K562 (cell line): ENCODE results near the gene CYB5R4. TPM values are rescaled to one million over a fixed set of nuclear protein-coding genes. Genes with fewer than 3 reads are reported as not detected.

Experiments
- ATAC-seq: fragments of 200-7000 bp; cut with Tn5 transposase; 3 replicates; pipeline ENCODE4 v1.9.1; 2020; ENCODE audit warnings: moderate library complexity
- BruUV-seq: library from RNA; stranded (reverse); fragments of 400-500 nt; replicated peaks from 2 replicates; lab custom pipeline; 2021; lab: Mats Ljungman, UMichigan
- CTCF ChIA-PET: fragments of 300-600 bp; formaldehyde crosslinking; extraction: SDS; loops from one replicate; lab custom pipeline; 2021; ENCODE audit warnings: low intra/inter-chr PET ratio; lab: Yijun Ruan, JAX
- POLR2A ChIA-PET: fragments of 300-600, 350-650 bp; sonication (Branson Sonifier 250); formaldehyde crosslinking; extraction: SDS; loops from one replicate; lab custom pipeline; 2021; ENCODE audit warnings: antibody characterized with exemption, inconsistent platforms; lab: Yijun Ruan, JAX
- DNase-seq, 4 experiments: peaks; one replicate each; pipeline versions ENCODE4 v3.0.0 to v3.0.0-alpha.2; 2011 to 2018; ENCODE audit warnings: low spot score in 3 of 4, mixed read lengths in 3 of 4; ENCODE audit errors: extremely low read depth in 1 of 4
- FAIRE-seq: peaks from 2 replicates; lab custom pipeline; 2011; peaks lifted over from hg19 to GRCh38; lab: Jason Lieb, UNC
- H2AFZ ChIP-seq: 2 replicates; pipeline ENCODE4 v1.6.0; 2011; ENCODE audit warnings: low read depth, low read length, control low read depth, inconsistent platforms
- H3K27ac ChIP-seq: fragments of 200-600 bp; 3 replicates; pipeline ENCODE4 v1.8.0; 2011; ENCODE audit warnings: low read depth, mild to moderate bottlenecking, control low read depth, inconsistent platforms, low read length, moderate library complexity, mixed read lengths; ENCODE audit errors: extremely low read depth
- H3K27me3 ChIP-seq, 2 experiments: fragments of 300-600 bp in 1 of 2; 2 replicates in 1 of 2; 3 replicates in 1 of 2; pipeline versions ENCODE4 v1.6.0 to v1.8.0; 2011; ENCODE audit warnings: inconsistent platforms in 2 of 2, low read length in 2 of 2, mild to moderate bottlenecking in 1 of 2, mixed read lengths in 1 of 2, moderate library complexity in 1 of 2; ENCODE audit not compliant: control insufficient read depth in 2 of 2, insufficient read depth in 2 of 2
- H3K36me3 ChIP-seq: fragments of 300-600 bp; 3 replicates; pipeline ENCODE4 v1.8.0; 2011; ENCODE audit warnings: mild to moderate bottlenecking, low read length, inconsistent platforms; ENCODE audit not compliant: control insufficient read depth, insufficient read depth
- H3K4me1 ChIP-seq, 2 experiments: fragments of 200-600 bp in 1 of 2; replicated peaks in 1 of 2; 2 replicates in 1 of 2; 3 replicates in 1 of 2; pipeline versions ENCODE4 v1.5.1 to v1.8.0; 2011; ENCODE audit warnings: inconsistent platforms in 2 of 2, low read length in 2 of 2, mild to moderate bottlenecking in 1 of 2, mixed read lengths in 1 of 2, moderate library complexity in 1 of 2; ENCODE audit not compliant: control insufficient read depth in 2 of 2, insufficient read depth in 2 of 2
- H3K4me2 ChIP-seq: 2 replicates; pipeline ENCODE4 v1.6.1; 2011; ENCODE audit warnings: low read length, control low read depth, inconsistent platforms, mixed read lengths; ENCODE audit not compliant: insufficient read depth
- H3K4me3 ChIP-seq: fragments of 200-600 bp; sonication (generic), shearing (Covaris generic); 2 replicates; pipeline ENCODE4 v1.5.1; 2016; ENCODE audit warnings: control low read depth, inconsistent platforms
- H3K79me2 ChIP-seq: fragments of 200-600 bp; 3 replicates; pipeline ENCODE4 v1.8.0; 2011; ENCODE audit warnings: low read length, inconsistent platforms; ENCODE audit not compliant: control insufficient read depth, insufficient read depth
- H3K9ac ChIP-seq, 2 experiments: 2 replicates each; pipeline versions ENCODE4 v1.6.0 to v1.6.1; 2011; ENCODE audit warnings: low read depth in 2 of 2, low read length in 2 of 2, control low read depth in 1 of 2, inconsistent platforms in 1 of 2, mild to moderate bottlenecking in 1 of 2, mixed read lengths in 1 of 2; ENCODE audit not compliant: insufficient read depth in 1 of 2
- H3K9me1 ChIP-seq: one replicate; pipeline ENCODE4 v1.6.0; 2011; ENCODE audit warnings: inconsistent platforms, mild to moderate bottlenecking, low read length, moderate library complexity; ENCODE audit not compliant: control insufficient read depth, insufficient read depth
- H3K9me3 ChIP-seq: replicated peaks from 2 replicates; pipeline ENCODE4 v1.5.1; 2011; ENCODE audit warnings: low read depth, low read length, inconsistent platforms; ENCODE audit not compliant: control insufficient read depth, insufficient read depth
- H4K20me1 ChIP-seq: replicated peaks from 2 replicates; pipeline ENCODE4 v1.6.1; 2011; ENCODE audit warnings: low read length, inconsistent platforms, mixed read lengths; ENCODE audit not compliant: control insufficient read depth, insufficient read depth
- ELF1 ChIP-seq: fragments of 200-800 bp; sonication (Bioruptor generic); IDR thresholded peaks from 2 replicates; pipeline ENCODE4 v1.6.1; 2016; ENCODE audit warnings: missing genetic modification characterization, missing compliant biosample characterization
- ETV5 ChIP-seq: sonication (generic); formaldehyde crosslinking; IDR thresholded peaks from 2 replicates; pipeline ENCODE4 v1.4.0; 2020; ENCODE audit warnings: low read depth, mild to moderate bottlenecking, missing genetic modification reagents
- MITF ChIP-seq: IDR thresholded peaks from 2 replicates; pipeline ENCODE4 v1.6.1; 2014; ENCODE audit warnings: antibody characterized with exemption
- MYC ChIP-seq, 2 experiments: fragments of 250-450 bp in 1 of 2; sonication (Bioruptor Pico) in 1 of 2; IDR thresholded peaks; 2 replicates each; pipeline versions ENCODE4 v1.5.1 to v1.6.1; 2012 to 2021; ENCODE audit warnings: low read depth in 2 of 2, borderline replicate concordance in 1 of 2, improper control_type of control experiment in 1 of 2, low read length in 1 of 2, mild to moderate bottlenecking in 1 of 2, moderate library complexity in 1 of 2
- NFYB ChIP-seq: IDR thresholded peaks from 2 replicates; pipeline ENCODE4 v1.6.1; 2011; ENCODE audit warnings: mild to moderate bottlenecking, moderate library complexity; ENCODE audit not compliant: insufficient read length; ENCODE audit errors: extremely low read depth
- PHF20 ChIP-seq: fragments of 450-650 bp; IDR thresholded peaks from 2 replicates; pipeline ENCODE4 v1.6.1; 2018; ENCODE audit not compliant: partially characterized antibody
- RBM15 ChIP-seq: fragments of 200-400 bp; formaldehyde crosslinking; IDR thresholded peaks from 2 replicates; pipeline ENCODE4 v1.6.1; 2018; ENCODE audit warnings: mild to moderate bottlenecking, low read length, moderate library complexity; ENCODE audit not compliant: insufficient read depth
- ZNF134 ChIP-seq: fragments of 250-450 bp; sonication (Bioruptor Pico); conservative IDR thresholded peaks from 2 replicates; pipeline ENCODE4 v1.4.0; 2020
- ZNF212 ChIP-seq: fragments of 450-650 bp; formaldehyde crosslinking; IDR thresholded peaks from 2 replicates; pipeline ENCODE4 v1.4.0; 2020; ENCODE audit warnings: mild to moderate bottlenecking
- ZSCAN29 ChIP-seq: fragments of 450-650 bp; IDR thresholded peaks from 2 replicates; pipeline ENCODE4 v1.6.1; 2017
- ZSCAN32 ChIP-seq: fragments of 450-650 bp; formaldehyde crosslinking; IDR thresholded peaks from 2 replicates; pipeline ENCODE4 v1.4.0; 2020; ENCODE audit warnings: mild to moderate bottlenecking, moderate library complexity
- WGBS: fragments of 100-300 bp; shearing (Covaris generic); methylation state at CpG from one replicate; pipeline ENCODE4 v1.1.6; 2016; ENCODE audit warnings: low coverage, mixed read lengths; ENCODE audit not compliant: insufficient coverage; ENCODE audit errors: missing lambda C conversion rate; 5-methylcytosine and 5-hydroxymethylcytosine counted together
- in situ Hi-C: fragments of 300-500 bp; cut with MboI; formaldehyde crosslinking; loops from 4 replicates; pipeline ENCODE4 v1.15.0; 2018; ENCODE audit warnings: inconsistent platforms, mixed read lengths
- intact Hi-C: fragments of 100-400 bp; cut with micrococcal nuclease; formaldehyde crosslinking; loops from 2 replicates; pipeline ENCODE4 v1.14.2; 2022
- polyA plus RNA-seq, 8 experiments: library from polyadenylated mRNA; depleted of rRNA in 4 of 8; stranded (reverse) in 5 of 8; unstranded in 3 of 8; fragments of >200 nt; fragmentation: Nextera tagmentation in 2 of 8; fragmentation: Illumina TruSeq in 1 of 8; extraction: Ambion mirVana in 2 of 8; extraction: Trizol in 1 of 8; gene quantifications; 2 replicates each; pipeline versions ENCODE4 v1.2.1 to v1.2.3, GENCODE V29; 2011 to 2014; ENCODE audit warnings: inconsistent platforms in 1 of 8, missing spikeins in 1 of 8
- total RNA-seq, 7 experiments: library from RNA; depleted of rRNA in 6 of 7; stranded (reverse); fragments of >200 nt in 6 of 7; fragmentation: Illumina TruSeq in 2 of 7; extraction: Trizol in 2 of 7; gene quantifications; 2 replicates each; pipeline versions ENCODE4 v1.2.1 to v1.2.3, GENCODE V29; 2011 to 2021; ENCODE audit warnings: low replicate concordance in 1 of 7
- TF ChIP-seq, protein P1 (sequence below): sonication (generic); formaldehyde crosslinking; IDR thresholded peaks from 2 replicates; pipeline ENCODE4 v1.4.0; 2020; ENCODE audit warnings: mild to moderate bottlenecking, missing genetic modification reagents

The CYB5R4 gene
- total and polyA plus RNA-seq, 9 of the 15 experiments (the other 6 are each of a cell fraction or from before 2014, with no cell fraction given): 5.9 to 23.1 (median 19.0) TPM

GRCh38 chr6:83889621-83890020 lies 30.1 kb downstream of the CYB5R4 start:
- Histone ChIP-seq H4K20me1 (no peaks in the 10 kb centered on the region), H3K27me3 (no peaks in the 10 kb centered on the region), H3K9me3 (no peaks in the 10 kb centered on the region), H3K4me2 (no peak overlapping the region), H3K4me3 (no peak overlapping the region), H3K36me3 (no peaks in the 10 kb centered on the region; the same call in 2 of the 3 replicates), H3K4me1 (no peaks in the 10 kb centered on the region), H2AFZ (no peak overlapping the region), H3K9ac (no peak overlapping the region), H3K9me1 (no peaks in the 10 kb centered on the region), H3K27ac (no peak overlapping the region), H3K79me2 (peaks cover 17% of the 10 kb centered on the region)
- DNase-seq (no peak), FAIRE-seq (no peak), ATAC-seq (no peak)
- in situ Hi-C loops (loop anchor here (5.0 to 25.0 kb wide), 2 partner anchors 323 to 873 kb away; partner anchors contain the start of gene TBX18), intact Hi-C loops (loop anchor here (5.0 to 10.0 kb wide), 3 partner anchors 143 to 525 kb away; partner anchors contain the start of gene MRAP2)
- TF ChIP-seq MYC (IDR thresholded peaks at IDR 0.05; ENCODE audit: low read depth, low read length) (no peak), MYC (CRISPR knock-in tag; IDR thresholded peaks at IDR 0.05; ENCODE audit: borderline replicate concordance, low read depth) (no peak), ETV5 (CRISPR knock-in tag) (no peak), NFYB (no peak), ZNF134 (CRISPR knock-in tag) (no peak), RBM15 (no peak), ELF1 (tag) (no peak), ZSCAN29 (no peak), ZSCAN32 (CRISPR knock-in tag) (no peak), MITF (no peak), PHF20 (no peak), ZNF212 (CRISPR knock-in tag) (no peak)
- TF ChIP-seq, protein P1, sequence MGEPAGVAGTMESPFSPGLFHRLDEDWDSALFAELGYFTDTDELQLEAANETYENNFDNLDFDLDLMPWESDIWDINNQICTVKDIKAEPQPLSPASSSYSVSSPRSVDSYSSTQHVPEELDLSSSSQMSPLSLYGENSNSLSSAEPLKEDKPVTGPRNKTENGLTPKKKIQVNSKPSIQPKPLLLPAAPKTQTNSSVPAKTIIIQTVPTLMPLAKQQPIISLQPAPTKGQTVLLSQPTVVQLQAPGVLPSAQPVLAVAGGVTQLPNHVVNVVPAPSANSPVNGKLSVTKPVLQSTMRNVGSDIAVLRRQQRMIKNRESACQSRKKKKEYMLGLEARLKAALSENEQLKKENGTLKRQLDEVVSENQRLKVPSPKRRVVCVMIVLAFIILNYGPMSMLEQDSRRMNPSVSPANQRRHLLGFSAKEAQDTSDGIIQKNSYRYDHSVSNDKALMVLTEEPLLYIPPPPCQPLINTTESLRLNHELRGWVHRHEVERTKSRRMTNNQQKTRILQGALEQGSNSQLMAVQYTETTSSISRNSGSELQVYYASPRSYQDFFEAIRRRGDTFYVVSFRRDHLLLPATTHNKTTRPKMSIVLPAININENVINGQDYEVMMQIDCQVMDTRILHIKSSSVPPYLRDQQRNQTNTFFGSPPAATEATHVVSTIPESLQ: no peak
- CTCF ChIA-PET: no interaction called here
- POLR2A ChIA-PET: no interaction called here
- no TSS peak for BruUV-seq
- 81% methylated on average over 1 of the region's 1 CpG for WGBS
